GM18511 (cell line): Measurements from ENCODE around the gene VPS35L.
"Not testable (repeated sequence)": the region's sequence is repeated elsewhere in the genome, so short reads cannot be mapped to it uniquely, and the experiment has no call there.

Experiments
- ATAC-seq: cut with Tn5 transposase; IDR thresholded peaks from one replicate; pipeline ENCODE4 v1.9.1; 2021; ENCODE audit warnings: mild to moderate bottlenecking, moderate library complexity; ENCODE audit not compliant: unreplicated experiment

The VPS35L gene

DNA sequence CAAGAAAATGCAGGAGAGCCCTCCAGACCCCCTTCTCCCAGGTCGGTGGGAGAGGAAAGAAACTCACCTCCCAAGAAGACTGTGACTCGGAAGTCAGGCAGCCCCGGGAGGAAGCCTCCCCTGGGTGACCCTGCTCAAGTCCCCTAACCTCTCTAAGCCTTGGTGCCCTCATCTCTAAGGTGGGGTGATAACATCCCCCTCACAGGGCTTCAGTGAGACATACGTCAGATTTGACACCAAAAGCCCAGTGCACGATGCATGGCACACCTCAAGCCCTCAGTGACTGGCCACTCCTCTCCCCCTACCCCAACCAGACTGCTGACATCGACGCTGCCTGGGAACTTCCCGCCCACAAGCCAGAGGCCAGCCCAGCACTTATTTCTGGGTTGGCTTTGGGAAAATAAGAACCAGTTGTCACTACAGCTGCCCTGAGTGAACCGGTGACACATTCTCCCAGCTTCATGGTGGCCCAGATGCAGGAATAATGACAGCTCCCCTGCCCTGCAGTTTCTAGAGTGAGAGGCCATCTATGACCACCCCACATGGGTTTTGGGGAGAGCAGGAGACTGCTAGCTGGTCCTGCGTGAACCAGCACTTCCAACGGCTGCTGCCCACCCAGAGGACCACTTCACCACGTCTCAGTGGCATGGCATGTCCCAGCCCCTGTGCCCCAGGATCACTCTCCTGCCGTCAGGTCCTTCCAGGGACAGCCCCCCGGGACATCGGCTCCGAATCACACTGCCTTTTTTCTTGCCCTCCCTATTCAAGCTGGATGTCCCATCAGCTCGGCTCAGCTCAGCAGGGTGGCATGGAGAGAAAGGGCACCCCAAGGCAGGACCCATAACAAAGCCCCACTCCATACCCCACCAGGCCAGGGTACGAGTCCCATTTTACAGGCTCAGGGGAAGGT, 153.0 kb downstream of the VPS35L start:
- no peak for ATAC-seq

DNA sequence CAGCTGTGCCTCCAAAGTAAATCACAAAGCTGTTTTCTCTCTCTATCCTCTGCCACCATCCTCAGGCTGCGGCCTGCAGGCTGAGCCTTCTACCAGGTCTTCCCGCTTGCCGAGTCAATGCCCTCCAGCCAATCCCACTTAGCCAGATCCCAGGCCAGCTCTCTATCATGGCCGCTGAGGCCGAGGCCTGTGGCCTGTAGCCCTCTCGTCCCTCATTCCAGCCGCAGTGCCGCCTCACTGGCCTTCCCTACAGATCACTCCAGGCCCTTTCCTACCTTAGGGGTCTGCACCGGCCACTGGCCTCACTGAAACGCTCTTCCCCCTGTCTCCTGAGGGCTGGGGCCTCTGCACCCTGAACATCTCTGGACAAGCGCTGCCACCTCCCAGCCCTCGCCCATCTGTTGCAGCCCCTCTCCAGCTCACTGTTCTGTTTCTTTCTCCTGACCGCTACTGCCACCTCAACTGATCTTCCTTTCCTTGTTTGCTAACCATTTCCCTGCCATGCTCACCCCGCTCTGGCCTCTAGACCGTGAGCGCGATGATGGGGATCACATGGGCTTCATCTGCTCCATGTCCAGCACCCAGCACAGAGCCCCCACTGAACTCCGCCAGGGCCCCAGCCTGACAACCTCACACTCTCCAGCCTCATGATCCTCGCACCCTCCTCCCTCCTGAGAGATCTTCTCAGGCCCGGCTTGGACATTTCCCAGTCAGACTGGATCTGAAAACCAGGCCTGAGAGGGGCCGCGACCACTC, 154.1 kb downstream of the VPS35L start:
- no peak for ATAC-seq

GRCh38 chr16:19710191-19710908, 154.8 kb downstream of the VPS35L start:
- no peak for ATAC-seq

- no peak for ATAC-seq
These were observed 155.6 kb downstream of the VPS35L start for GRCh38 chr16:19710991-19711545.

DNA sequence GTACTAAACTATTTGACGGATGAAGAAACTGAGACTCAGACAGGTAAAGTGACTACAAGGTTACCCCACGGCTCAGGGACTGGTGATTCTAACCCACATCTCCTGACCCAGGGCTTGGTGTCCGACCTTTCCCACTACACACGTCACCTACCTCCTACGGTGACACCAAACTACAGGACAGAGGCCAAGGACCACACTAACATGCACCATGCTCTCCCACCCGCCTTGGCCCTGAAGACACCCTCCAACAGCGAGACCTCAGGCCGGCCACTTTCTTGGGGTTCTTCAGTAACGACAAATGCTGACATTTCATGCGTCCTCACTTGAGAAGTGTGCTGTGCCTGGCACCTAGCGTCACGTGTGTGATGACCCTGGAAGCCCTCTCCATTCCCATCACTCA, 156.1 kb downstream of the VPS35L start:
- ATAC-seq: no peak

- no peak for ATAC-seq
These were observed 157.0 kb downstream of the VPS35L start for GRCh38 chr16:19712418-19713058.

DNA sequence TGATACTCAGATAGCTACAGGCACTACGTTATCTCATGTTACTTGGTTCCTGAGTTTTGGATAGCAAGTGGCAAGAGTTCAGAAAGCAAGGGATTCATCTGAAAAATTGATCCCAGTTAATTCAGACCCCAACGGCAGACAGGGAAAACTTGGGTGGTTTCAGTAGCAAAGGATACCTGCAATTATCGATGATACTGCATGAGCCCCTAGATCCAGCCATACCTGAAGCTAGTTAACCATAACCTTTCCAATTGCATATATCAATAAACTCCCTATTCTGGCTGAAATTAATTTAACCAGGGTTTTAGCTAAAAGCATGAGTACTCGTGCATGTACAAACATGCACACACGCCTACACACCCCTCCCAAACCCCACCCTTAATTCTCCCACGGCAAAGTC, 158.2 kb downstream of the VPS35L start:
- ATAC-seq: no peak

- no peak for ATAC-seq
These were observed 160.1 kb downstream of the VPS35L start for GRCh38 chr16:19715566-19715965.

- ATAC-seq: no peak
These were observed 160.7 kb downstream of the VPS35L start for GRCh38 chr16:19716183-19716582.

DNA sequence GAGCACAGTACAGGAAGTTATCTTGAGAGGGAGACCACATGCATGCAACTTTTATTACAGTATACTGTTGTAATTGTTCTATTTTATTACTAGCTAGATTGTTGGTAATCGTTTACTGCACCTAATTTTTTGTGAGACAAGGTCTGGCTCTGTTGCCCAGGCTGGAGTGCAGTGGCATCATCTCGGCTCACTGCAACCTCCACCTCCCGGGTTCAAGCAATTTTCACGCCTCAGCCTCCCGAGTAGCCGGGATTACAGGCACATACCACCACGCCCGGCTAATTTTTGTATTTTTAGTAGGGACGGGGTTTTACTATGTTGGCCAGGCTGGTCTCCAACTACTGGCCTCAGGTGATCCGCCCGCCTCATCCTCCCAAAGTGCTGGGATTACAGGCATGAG, 161.2 kb downstream of the VPS35L start:
- ATAC-seq: not testable (repeated sequence)

DNA sequence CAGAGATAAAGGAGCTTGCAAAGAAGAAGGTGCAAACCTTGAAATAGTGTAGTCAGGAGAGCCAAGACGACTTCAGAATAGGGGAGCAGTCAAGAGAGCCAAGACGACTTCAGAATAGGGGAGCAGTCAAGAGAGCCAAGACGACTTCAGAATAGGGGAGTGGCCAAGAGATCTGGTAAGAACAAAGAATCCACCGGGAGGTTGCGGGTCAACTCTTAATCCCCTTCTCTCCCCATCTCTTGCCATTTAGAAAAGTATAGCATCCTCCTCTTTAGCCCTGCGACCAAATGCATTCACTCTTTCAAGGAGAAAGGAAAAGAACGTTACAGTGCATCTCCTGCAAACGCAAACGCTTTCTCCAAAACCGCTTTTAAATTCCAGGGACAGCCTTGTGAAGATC, 161.8 kb downstream of the VPS35L start:
- ATAC-seq: no peak

GRCh38 chr16:19717741-19718623, 162.5 kb downstream of the VPS35L start, which contains the start of the genes IQCK and KNOP1:
IQCK (plus strand) TSS chr16:19718271; CDS start chr16:19718307, 36 bp downstream.
KNOP1 (minus strand) TSS chr16:19718227; CDS start chr16:19715035, 3,192 bp downstream.
- ATAC-seq: peak; percentile 98

- peak; percentile 14 for ATAC-seq
These were observed 163.1 kb downstream of the VPS35L start for GRCh38 chr16:19718624-19718965.

GRCh38 chr16:19722269-19722952, 166.9 kb downstream of the VPS35L start:
- ATAC-seq: no peak

- no peak for ATAC-seq
These were observed 167.5 kb downstream of the VPS35L start for GRCh38 chr16:19722981-19723380.

DNA sequence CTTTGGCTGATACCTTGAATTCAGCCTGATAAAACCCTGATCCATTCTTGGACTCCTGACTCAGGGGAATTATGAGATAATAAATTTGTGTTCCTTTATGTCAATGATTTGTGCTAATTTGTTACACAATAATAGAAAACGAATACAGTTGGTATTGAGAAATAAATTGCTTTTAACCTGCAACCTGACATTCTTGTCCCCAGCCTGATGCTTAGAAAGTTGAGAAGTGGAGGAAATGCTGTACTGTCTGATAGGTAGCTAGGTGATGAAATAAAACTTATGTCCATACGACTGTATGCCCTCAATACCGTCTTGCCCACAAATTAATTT, 173.1 kb downstream of the VPS35L start:
- no peak for ATAC-seq

DNA sequence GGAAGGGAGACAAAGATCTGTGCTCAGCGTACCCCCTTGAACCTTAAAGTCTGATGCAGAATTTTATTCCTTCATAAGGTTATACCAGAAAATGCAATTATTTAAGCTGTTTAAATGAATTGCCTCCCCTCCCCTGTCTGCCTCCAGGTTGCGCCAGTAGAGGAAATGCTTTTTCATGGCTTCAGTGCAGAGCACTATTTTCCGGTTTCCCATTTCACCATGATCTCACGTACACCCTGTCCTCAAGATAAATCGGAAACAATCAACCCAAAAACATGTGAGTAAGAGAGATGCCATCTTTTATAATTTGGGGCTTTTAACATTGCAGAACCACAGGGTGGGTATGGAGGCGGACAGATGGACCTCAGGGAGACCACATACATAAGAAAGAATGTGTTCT, 178.0 kb downstream of the VPS35L start:
- no peak for ATAC-seq

GRCh38 chr16:19735074-19735867, 179.8 kb downstream of the VPS35L start:
- ATAC-seq: no peak
